NT2/D1 (cell line): ENCODE data around the gene CXADR.

Experiments used
- YY1 ChIP-seq: IDR thresholded peaks from 2 replicates; pipeline ENCODE4 v1.6.1; 2011; ENCODE audit not compliant: insufficient read length, insufficient read depth
- ZNF274 ChIP-seq: IDR thresholded peaks from 2 replicates; pipeline ENCODE4 v1.6.1; 2011; ENCODE audit warnings: mild to moderate bottlenecking, low read depth, low read length

GRCh38 chr21:17527240-17527639 is 14.4 kb downstream of the CXADR start:
- TF ChIP-seq ZNF274, result no peak
- TF ChIP-seq YY1, result no peak
